K562 (cell line): ENCODE data around the gene DKKL1. TPM values are rescaled to one million over a fixed set of nuclear protein-coding genes. Genes with fewer than 3 reads are reported as not detected.

Experiments used
- ATAC-seq: fragments of 200-7000 bp; cut with Tn5 transposase; 3 replicates; pipeline ENCODE4 v1.9.1; 2020; ENCODE audit warnings: moderate library complexity
- BruUV-seq: library from RNA; stranded (reverse); fragments of 400-500 nt; replicated peaks from 2 replicates; lab custom pipeline; 2021; lab: Mats Ljungman, UMichigan
- CTCF ChIA-PET: fragments of 300-600 bp; formaldehyde crosslinking; extraction: SDS; loops from one replicate; lab custom pipeline; 2021; ENCODE audit warnings: low intra/inter-chr PET ratio; lab: Yijun Ruan, JAX
- POLR2A ChIA-PET: fragments of 300-600, 350-650 bp; sonication (Branson Sonifier 250); formaldehyde crosslinking; extraction: SDS; loops from one replicate; lab custom pipeline; 2021; ENCODE audit warnings: antibody characterized with exemption, inconsistent platforms; lab: Yijun Ruan, JAX
- DNase-seq, 4 experiments: peaks; one replicate each; pipeline versions ENCODE4 v3.0.0 to v3.0.0-alpha.2; 2011 to 2018; ENCODE audit warnings: low spot score in 3 of 4, mixed read lengths in 3 of 4; ENCODE audit errors: extremely low read depth in 1 of 4
- FAIRE-seq: peaks from 2 replicates; lab custom pipeline; 2011; peaks lifted over from hg19 to GRCh38; lab: Jason Lieb, UNC
- H2AFZ ChIP-seq: 2 replicates; pipeline ENCODE4 v1.6.0; 2011; ENCODE audit warnings: low read depth, low read length, control low read depth, inconsistent platforms
- H3K27ac ChIP-seq: fragments of 200-600 bp; 3 replicates; pipeline ENCODE4 v1.8.0; 2011; ENCODE audit warnings: low read depth, mild to moderate bottlenecking, control low read depth, inconsistent platforms, low read length, moderate library complexity, mixed read lengths; ENCODE audit errors: extremely low read depth
- H3K27me3 ChIP-seq, 2 experiments: fragments of 300-600 bp in 1 of 2; 2 replicates in 1 of 2; 3 replicates in 1 of 2; pipeline versions ENCODE4 v1.6.0 to v1.8.0; 2011; ENCODE audit warnings: inconsistent platforms in 2 of 2, low read length in 2 of 2, mild to moderate bottlenecking in 1 of 2, mixed read lengths in 1 of 2, moderate library complexity in 1 of 2; ENCODE audit not compliant: control insufficient read depth in 2 of 2, insufficient read depth in 2 of 2
- H3K36me3 ChIP-seq: fragments of 300-600 bp; 3 replicates; pipeline ENCODE4 v1.8.0; 2011; ENCODE audit warnings: mild to moderate bottlenecking, low read length, inconsistent platforms; ENCODE audit not compliant: control insufficient read depth, insufficient read depth
- H3K4me1 ChIP-seq, 2 experiments: fragments of 200-600 bp in 1 of 2; replicated peaks in 1 of 2; 2 replicates in 1 of 2; 3 replicates in 1 of 2; pipeline versions ENCODE4 v1.5.1 to v1.8.0; 2011; ENCODE audit warnings: inconsistent platforms in 2 of 2, low read length in 2 of 2, mild to moderate bottlenecking in 1 of 2, mixed read lengths in 1 of 2, moderate library complexity in 1 of 2; ENCODE audit not compliant: control insufficient read depth in 2 of 2, insufficient read depth in 2 of 2
- H3K4me2 ChIP-seq: 2 replicates; pipeline ENCODE4 v1.6.1; 2011; ENCODE audit warnings: low read length, control low read depth, inconsistent platforms, mixed read lengths; ENCODE audit not compliant: insufficient read depth
- H3K4me3 ChIP-seq: fragments of 200-600 bp; sonication (generic), shearing (Covaris generic); 2 replicates; pipeline ENCODE4 v1.5.1; 2016; ENCODE audit warnings: control low read depth, inconsistent platforms
- H3K79me2 ChIP-seq: fragments of 200-600 bp; 3 replicates; pipeline ENCODE4 v1.8.0; 2011; ENCODE audit warnings: low read length, inconsistent platforms; ENCODE audit not compliant: control insufficient read depth, insufficient read depth
- H3K9ac ChIP-seq, 2 experiments: 2 replicates each; pipeline versions ENCODE4 v1.6.0 to v1.6.1; 2011; ENCODE audit warnings: low read depth in 2 of 2, low read length in 2 of 2, control low read depth in 1 of 2, inconsistent platforms in 1 of 2, mild to moderate bottlenecking in 1 of 2, mixed read lengths in 1 of 2; ENCODE audit not compliant: insufficient read depth in 1 of 2
- H3K9me1 ChIP-seq: one replicate; pipeline ENCODE4 v1.6.0; 2011; ENCODE audit warnings: inconsistent platforms, mild to moderate bottlenecking, low read length, moderate library complexity; ENCODE audit not compliant: control insufficient read depth, insufficient read depth
- H3K9me3 ChIP-seq: replicated peaks from 2 replicates; pipeline ENCODE4 v1.5.1; 2011; ENCODE audit warnings: low read depth, low read length, inconsistent platforms; ENCODE audit not compliant: control insufficient read depth, insufficient read depth
- H4K20me1 ChIP-seq: replicated peaks from 2 replicates; pipeline ENCODE4 v1.6.1; 2011; ENCODE audit warnings: low read length, inconsistent platforms, mixed read lengths; ENCODE audit not compliant: control insufficient read depth, insufficient read depth
- HDAC8 ChIP-seq: fragments of 450-650 bp; IDR thresholded peaks from 2 replicates; pipeline ENCODE4 v1.6.1; 2016; ENCODE audit warnings: mild to moderate bottlenecking, missing genetic modification characterization, moderate library complexity, missing compliant biosample characterization
- WGBS: fragments of 100-300 bp; shearing (Covaris generic); methylation state at CpG from one replicate; pipeline ENCODE4 v1.1.6; 2016; ENCODE audit warnings: low coverage, mixed read lengths; ENCODE audit not compliant: insufficient coverage; ENCODE audit errors: missing lambda C conversion rate; 5-methylcytosine and 5-hydroxymethylcytosine counted together
- in situ Hi-C: fragments of 300-500 bp; cut with MboI; formaldehyde crosslinking; loops from 4 replicates; pipeline ENCODE4 v1.15.0; 2018; ENCODE audit warnings: inconsistent platforms, mixed read lengths
- intact Hi-C: fragments of 100-400 bp; cut with micrococcal nuclease; formaldehyde crosslinking; loops from 2 replicates; pipeline ENCODE4 v1.14.2; 2022
- polyA plus RNA-seq, 8 experiments: library from polyadenylated mRNA; depleted of rRNA in 4 of 8; stranded (reverse) in 5 of 8; unstranded in 3 of 8; fragments of >200 nt; fragmentation: Nextera tagmentation in 2 of 8; fragmentation: Illumina TruSeq in 1 of 8; extraction: Ambion mirVana in 2 of 8; extraction: Trizol in 1 of 8; gene quantifications; 2 replicates each; pipeline versions ENCODE4 v1.2.1 to v1.2.3, GENCODE V29; 2011 to 2014; ENCODE audit warnings: inconsistent platforms in 1 of 8, missing spikeins in 1 of 8
- total RNA-seq, 7 experiments: library from RNA; depleted of rRNA in 6 of 7; stranded (reverse); fragments of >200 nt in 6 of 7; fragmentation: Illumina TruSeq in 2 of 7; extraction: Trizol in 2 of 7; gene quantifications; 2 replicates each; pipeline versions ENCODE4 v1.2.1 to v1.2.3, GENCODE V29; 2011 to 2021; ENCODE audit warnings: low replicate concordance in 1 of 7
- TF ChIP-seq, protein P1 (sequence below): fragments of 450-650 bp; IDR thresholded peaks from 2 replicates; pipeline ENCODE4 v1.6.1; 2016

DKKL1 gene
- total and polyA plus RNA-seq, 9 of the 15 experiments (the other 6 are each of a cell fraction or from before 2014, with no cell fraction given): 0.15 to 1.7 (median 0.52) TPM

GRCh38 chr19:49390929-49391359, 27.3 kb downstream of the DKKL1 start:
- H3K9ac ChIP-seq: no peak overlapping the region
- TF ChIP-seq, protein P1, sequence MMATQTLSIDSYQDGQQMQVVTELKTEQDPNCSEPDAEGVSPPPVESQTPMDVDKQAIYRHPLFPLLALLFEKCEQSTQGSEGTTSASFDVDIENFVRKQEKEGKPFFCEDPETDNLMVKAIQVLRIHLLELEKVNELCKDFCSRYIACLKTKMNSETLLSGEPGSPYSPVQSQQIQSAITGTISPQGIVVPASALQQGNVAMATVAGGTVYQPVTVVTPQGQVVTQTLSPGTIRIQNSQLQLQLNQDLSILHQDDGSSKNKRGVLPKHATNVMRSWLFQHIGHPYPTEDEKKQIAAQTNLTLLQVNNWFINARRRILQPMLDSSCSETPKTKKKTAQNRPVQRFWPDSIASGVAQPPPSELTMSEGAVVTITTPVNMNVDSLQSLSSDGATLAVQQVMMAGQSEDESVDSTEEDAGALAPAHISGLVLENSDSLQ: peak; percentile 12; the same call in 1 of the 2 replicates
- TF ChIP-seq HDAC8 (tag): no peak
- H3K79me2 ChIP-seq: no peaks in the 10 kb centered on the region
- H3K27ac ChIP-seq: no peak overlapping the region
- FAIRE-seq (no peak), DNase-seq (peak in 2 of 4 experiments; percentile 27 to 30), ATAC-seq (peak; percentile 45)
- ChIA-PET CTCF (interaction anchor here (4.4 kb wide), 1 partner anchor 53 kb away, joined by 59 read pairs; no protein-coding TSS in a partner anchor), POLR2A (interaction anchor here (0.6 to 1.7 kb wide), 8 partner anchors 15 to 423 kb away, joined by 3 to 5 read pairs (median 3); partner anchors contain the start of gene RPS11)
- 22% methylated on average over 7 of the region's 9 CpGs for WGBS
- BruUV-seq: no TSS peak
- H4K20me1 ChIP-seq: no peaks in the 10 kb centered on the region
- intact Hi-C loops: no loop called here
- H3K4me1 ChIP-seq: peaks cover 7 to 45% of the 10 kb centered on the region in 2 experiments; a peak in 4 of 5 replicates
- 0 out of 2 replicates have a peak, but pooled peaks cover 3% of the 10 kb centered on the region for H3K9me3 ChIP-seq
- in situ Hi-C loops: loop anchor here (5.0 kb wide), 1 partner anchor 46 kb away; no protein-coding TSS in a partner anchor
- H3K9me1 ChIP-seq: no peaks in the 10 kb centered on the region
- H3K36me3 ChIP-seq: no peaks in the 10 kb centered on the region
- no peak overlapping the region; the same call in 1 of the 2 replicates for H2AFZ ChIP-seq
- H3K4me2 ChIP-seq: no peak overlapping the region
- H3K4me3 ChIP-seq: no peak overlapping the region
- no peaks in the 10 kb centered on the region for H3K27me3 ChIP-seq
